NCI-H2227 (cell line): ENCODE measurements around the gene HCK.
"Not testable (repeated sequence)": the region's sequence is repeated elsewhere in the genome, so short reads cannot be mapped to it uniquely, and the experiment has no call there.

Source experiments
- DNase-seq: peaks from one replicate; lab custom pipeline; 2025; ENCODE audit not compliant: unreplicated experiment; lab: John Stamatoyannopoulos, UW

Gene HCK

GRCh38 chr20:32089637-32090362, 37.8 kb downstream of the HCK start:
- no peak for DNase-seq

- DNase-seq = peak; percentile 93
Observed at GRCh38 chr20:32091888-32092346, 39.9 kb downstream of the HCK start.

DNA sequence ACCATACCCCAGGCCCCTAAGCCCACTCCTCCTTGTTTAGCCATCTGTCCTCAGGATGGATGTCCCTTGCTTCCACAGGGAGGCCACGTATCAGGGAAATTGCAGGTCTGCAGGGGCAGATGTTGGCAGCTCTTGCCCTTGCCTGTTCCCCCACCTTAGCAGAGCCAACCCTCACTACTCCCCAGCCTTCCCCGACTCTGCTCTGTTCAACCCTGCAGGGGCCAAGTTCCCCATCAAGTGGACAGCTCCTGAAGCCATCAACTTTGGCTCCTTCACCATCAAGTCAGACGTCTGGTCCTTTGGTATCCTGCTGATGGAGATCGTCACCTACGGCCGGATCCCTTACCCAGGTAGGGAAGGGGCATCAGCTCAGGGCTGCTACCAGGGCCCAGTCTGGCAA, 46.7 kb downstream of the HCK start:
- DNase-seq = no peak

GRCh38 chr20:32108814-32109391, 56.9 kb downstream of the HCK start:
- no peak for DNase-seq

DNA sequence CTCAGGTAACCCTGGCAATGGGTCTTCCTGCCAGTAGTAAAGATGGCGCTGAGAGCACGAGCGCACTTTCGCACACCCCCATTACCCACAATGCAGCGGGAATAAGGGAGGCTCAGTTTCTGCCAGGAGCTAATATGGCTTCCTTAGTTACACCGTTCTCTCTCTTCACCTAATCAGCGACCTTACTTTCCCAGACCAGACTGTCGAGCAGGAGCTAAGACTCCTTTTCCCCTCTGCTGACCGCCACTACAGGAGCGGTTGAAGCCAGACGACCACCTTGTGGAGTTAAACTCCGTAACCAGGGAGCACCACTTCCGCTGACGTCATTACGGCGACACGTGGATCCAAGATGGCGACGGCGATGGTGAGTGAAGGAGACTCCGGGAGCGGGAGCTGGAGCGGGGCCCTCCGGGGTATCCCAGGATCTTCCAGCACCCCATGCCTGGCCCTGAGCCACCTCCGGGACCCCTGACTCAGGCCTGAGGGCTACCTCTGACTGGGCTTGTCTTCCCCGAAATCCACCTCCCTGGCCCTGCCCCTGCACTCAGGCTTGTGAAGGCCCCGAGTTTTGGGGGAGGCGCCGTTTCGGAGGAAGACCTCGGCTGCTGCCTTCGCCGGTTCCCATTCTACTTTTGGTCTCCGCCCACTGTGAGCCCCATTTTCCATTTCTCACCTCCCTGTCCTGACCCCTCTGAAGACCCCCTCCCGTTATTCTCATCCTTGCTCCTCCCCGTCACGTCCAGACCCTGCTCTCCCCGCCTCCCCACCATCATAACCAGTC, 57.5 kb downstream of the HCK start, which contains the start of gene TM9SF4:
Gene TM9SF4, plus strand, starts transcription at position 323 of the 781 bp plus-strand sequence. Its CDS starts 27 bp downstream, at position 350.
- peak; percentile 98 for DNase-seq

DNA sequence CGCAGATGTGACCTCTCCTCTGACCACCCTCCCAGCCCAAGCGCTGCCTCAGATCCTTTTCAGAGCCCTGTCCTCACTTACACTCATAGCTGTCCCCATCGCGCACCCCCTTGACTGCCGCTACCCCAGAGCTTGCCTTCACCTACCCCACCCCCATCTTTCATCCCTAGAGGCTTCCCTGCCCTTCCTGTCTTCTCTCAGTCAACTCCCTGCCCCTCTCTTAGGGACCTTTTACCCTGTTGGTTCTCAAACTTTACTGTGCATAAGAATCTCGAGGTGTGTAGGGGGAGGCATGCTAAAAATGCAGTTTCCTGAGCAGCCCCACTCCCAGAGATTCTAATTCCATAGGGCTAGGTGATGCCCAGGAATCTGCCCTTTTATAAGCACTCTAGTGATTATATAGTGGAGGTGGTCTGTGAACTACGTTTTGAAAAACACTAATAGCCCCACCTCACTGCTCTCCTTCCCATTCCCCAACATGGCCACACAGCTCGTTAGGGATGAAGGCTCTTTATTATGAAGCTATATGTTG, 58.2 kb downstream of the HCK start:
- no peak for DNase-seq

GRCh38 chr20:32110727-32111126, 58.7 kb downstream of the HCK start:
- no peak for DNase-seq

GRCh38 chr20:32111156-32111686, 59.2 kb downstream of the HCK start:
- no peak for DNase-seq

- no peak for DNase-seq
Observed at GRCh38 chr20:32111753-32112152, 59.7 kb downstream of the HCK start.

DNA sequence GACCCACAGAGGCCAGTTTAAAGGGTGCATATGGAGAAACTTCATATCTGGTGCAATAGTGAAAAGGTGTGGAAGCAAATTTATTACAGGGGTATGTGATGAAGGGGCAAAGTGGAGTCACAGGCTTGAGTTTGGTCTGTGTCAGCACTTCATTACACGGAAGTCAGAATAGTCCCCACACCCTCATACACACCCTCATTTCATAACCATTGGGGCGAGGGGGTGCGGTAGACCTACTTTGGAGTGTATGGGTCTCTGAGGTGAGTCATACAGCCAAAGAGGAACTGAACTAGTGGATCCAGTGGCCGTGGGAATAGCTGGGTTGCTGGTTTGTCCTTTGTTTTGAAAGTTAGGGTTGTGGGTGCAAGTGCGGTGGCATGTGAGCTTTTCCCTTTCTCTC, 60.8 kb downstream of the HCK start:
- DNase-seq = no peak

- no peak for DNase-seq
Observed at GRCh38 chr20:32113591-32114260, 61.7 kb downstream of the HCK start.

DNA sequence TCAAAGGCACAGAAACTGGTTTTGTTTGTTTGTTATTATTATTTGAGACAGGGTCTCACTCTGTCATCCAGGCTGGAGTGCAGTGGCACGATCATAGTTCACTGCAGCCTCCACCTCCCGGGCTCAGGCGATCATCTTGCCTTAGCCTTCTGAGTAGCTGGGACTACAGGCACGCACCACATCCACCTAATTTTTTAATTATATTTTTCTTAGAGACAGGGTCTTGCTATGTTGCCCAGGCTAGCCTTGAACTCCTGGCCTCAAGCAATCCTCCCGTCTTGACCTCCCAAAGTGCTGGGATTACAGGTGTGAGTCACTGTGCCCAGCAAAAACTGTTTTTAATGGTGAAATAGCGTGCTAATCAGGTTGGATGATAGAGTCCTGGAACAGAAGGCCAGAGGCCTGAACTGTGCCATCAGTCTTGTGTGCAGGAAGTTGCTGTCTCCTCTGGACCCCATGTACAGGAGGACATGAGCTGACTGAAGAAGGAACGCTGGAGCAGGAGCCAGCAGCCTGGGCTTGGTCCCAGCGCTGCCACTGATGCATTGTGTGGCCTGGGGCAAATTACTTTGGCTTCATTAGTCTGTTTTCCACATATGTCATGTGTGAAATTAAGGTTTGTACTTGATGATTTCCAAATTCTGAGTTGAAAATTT, 62.4 kb downstream of the HCK start:
- DNase-seq = no peak

DNA sequence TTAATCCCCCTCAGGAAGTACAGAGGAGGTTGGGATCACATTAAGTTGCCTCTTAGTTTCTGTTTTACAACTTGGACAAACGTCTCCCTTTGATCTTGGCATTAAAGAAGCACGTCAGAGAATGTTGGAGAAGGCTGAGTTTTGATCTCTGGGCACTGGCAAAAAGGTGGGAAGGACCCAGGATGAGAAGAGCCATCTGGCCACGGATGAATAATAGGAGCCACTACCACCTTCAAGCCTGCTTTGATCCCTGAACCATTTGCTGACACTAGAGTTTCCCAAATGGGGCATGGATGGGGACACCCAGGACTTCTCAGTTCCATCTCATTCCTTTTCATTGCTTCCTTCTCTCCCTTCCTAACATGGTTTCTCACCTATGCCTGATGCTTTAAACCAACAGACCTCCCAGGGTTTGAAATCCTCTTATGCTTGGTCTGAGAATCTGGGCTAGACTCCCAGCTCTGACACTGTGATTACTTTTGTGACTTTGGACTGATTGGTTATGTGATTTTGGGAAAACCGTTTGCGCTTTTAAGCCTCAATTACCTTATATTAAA, 63.2 kb downstream of the HCK start:
- no peak for DNase-seq

DNA sequence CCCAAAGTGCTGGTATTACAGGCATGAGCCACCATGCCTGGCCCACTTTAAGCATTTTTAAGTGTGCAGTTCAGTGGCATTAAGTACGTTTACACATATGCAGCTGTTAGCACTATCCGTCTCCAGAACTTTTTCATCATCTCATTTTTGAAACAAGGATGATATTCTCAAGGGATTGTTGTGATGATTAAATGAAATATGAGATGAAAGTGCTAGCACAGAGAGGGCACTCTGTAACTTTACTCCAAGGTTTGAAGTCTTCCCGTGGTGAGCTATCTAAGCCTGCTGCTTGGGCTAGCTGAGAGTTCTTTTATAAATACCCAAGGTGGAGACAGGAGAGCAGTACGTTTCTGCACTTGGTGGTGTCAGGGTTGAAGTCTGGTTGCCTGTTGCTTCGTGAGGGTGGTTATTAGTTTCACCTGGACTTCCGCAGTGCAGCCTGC, 64.1 kb downstream of the HCK start:
- DNase-seq = peak; percentile 32

GRCh38 chr20:32116796-32117195, 64.8 kb downstream of the HCK start:
- DNase-seq = not testable (repeated sequence)

DNA sequence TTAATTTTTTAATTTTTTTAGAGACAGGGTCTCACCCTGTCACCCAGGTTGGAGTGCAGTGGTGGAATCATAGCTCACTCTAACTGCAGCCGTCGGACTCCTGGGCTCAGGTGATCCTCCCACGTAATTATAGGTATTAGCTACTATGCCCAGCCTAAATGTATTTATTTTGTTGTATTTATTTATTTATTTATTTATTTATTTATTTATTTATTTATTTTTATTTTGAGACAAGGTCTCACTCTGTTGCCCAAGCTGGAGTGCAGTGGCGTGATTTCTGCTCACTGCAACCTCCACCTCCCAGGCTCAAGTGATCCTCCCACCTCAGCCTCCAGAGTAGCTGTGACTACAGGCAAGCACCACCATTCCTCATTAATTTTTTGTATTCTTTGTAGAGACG, 66.4 kb downstream of the HCK start:
- DNase-seq = not testable (repeated sequence)

GRCh38 chr20:32119734-32120133, 67.7 kb downstream of the HCK start:
- DNase-seq = no peak

DNA sequence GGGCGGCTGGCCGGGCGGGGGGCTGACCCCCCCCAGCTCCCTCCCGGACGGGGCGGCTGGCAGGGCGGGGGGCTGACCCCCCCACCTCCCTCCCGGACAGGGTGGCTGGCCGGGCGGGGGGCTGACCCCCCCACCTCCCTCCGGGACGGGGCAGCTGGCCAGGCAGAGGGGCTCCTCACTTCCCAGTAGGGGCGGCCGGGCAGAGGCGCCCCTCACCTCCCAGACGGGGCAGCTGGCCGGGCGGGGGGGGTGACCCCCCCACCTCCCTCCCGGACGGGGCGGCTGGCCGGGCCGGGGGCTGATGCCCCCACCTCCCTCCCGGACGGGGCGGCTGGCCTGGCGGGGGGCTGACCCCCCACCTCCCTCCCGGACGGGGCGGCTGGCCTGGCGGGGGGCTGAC, 69.9 kb downstream of the HCK start:
- not testable (repeated sequence) for DNase-seq

GRCh38 chr20:32123088-32123487, 71.0 kb downstream of the HCK start:
- no peak for DNase-seq

DNA sequence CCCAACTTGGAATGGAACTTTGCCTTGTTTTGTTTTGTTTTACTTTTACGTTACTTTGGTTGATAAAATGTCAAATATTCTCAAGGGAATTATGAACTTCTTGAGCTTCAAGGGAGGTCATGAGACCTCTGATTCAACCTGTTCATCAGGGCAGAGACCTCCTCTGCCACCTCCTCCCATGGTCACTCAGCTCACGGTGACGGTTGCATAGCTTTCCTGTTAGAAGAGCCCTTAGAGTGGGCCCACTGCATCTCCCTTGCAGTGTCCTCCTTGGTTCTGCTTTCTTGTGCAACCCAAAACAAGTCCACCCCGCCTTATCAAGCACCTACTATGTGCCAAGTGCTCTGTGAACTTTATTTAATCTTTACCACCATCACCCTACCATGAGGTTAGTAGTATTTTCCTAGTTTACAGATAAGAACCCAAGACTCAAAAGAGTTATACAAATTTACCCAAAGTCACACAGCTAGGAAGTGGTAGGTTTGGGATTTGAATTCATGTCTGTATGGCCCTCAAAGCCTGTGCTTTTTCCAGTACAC, 72.9 kb downstream of the HCK start:
- no peak for DNase-seq
